Lower leg skin (tissue), 4 donors: ENCODE data around the gene CNRIP1. TPM values are rescaled to one million over a fixed set of nuclear protein-coding genes. Genes with fewer than 3 reads are reported as not detected.

Experiments used
- DNase-seq, 2 donors: peaks; one replicate each; pipeline ENCODE4 v3.0.0-alpha.2; 2019; ENCODE audit warnings: low spot score in 2 of 2
- H3K4me3 ChIP-seq: fragments of 200-600 bp; sonication (generic); 2 replicates; pipeline ENCODE4 v1.5.1; 2017; ENCODE audit warnings: mild to moderate bottlenecking, low read depth; ENCODE audit not compliant: poor library complexity, severe bottlenecking
- CTCF ChIP-seq, 3 donors: fragments of 450-650 bp; IDR thresholded peaks; one replicate each; pipeline ENCODE4 v1.5.1; 2016; ENCODE audit warnings: antibody characterized with exemption in 3 of 3, mild to moderate bottlenecking in 3 of 3, moderate library complexity in 2 of 3
- POLR2A ChIP-seq, 2 donors: fragments of 450-650 bp; IDR thresholded peaks; one replicate each; pipeline ENCODE4 v1.6.1; 2016 to 2017; ENCODE audit warnings: antibody characterized with exemption in 2 of 2, mild to moderate bottlenecking in 1 of 2, moderate library complexity in 1 of 2
- WGBS, 2 donors: methylation state at CpG; one replicate each; pipeline ENCODE4 v1.1.5; 2018; 5-methylcytosine and 5-hydroxymethylcytosine counted together
- intact Hi-C: fragments of 100-400 bp; cut with DNase I; formaldehyde crosslinking; loops from one replicate; pipeline ENCODE4 v1.15.0; 2023; ENCODE audit warnings: low total_unique reads
- total RNA-seq, 4 donors: library from RNA; depleted of rRNA; stranded (reverse); fragments of >200 nt; gene quantifications; one replicate each; pipeline ENCODE4 v1.1.0, GENCODE V29; 2016

The CNRIP1 gene
- total RNA-seq, 4 donors from 2014 or later = 5.7 to 12.8 (median 7.8) TPM

- WGBS, 2 donors = 90 to 95% methylated on average over 1 of the region's 1 CpG
- DNase-seq = no peak
- TF ChIP-seq CTCF (IDR thresholded peaks at IDR 0.05) = no peak
- TF ChIP-seq POLR2A (IDR thresholded peaks at IDR 0.05) = no peak
- intact Hi-C loops = no loop called here
- no peak overlapping the region for H3K4me3 ChIP-seq
Measured at GRCh38 chr2:68266655-68267054, 53.1 kb downstream of the CNRIP1 start.

- 95 to 96% methylated on average over 2 of the region's 2 CpGs for WGBS, 2 donors
- no peak for DNase-seq
Measured at GRCh38 chr2:68263632-68264031, 56.1 kb downstream of the CNRIP1 start.

GRCh38 chr2:68258851-68259250 lies 60.9 kb downstream of the CNRIP1 start:
- 98% methylated on average over 2 of the region's 2 CpGs for WGBS, 2 donors
- DNase-seq = no peak
- H3K4me3 ChIP-seq = no peak overlapping the region
- intact Hi-C loops = no loop called here
- TF ChIP-seq POLR2A (IDR thresholded peaks at IDR 0.05) (no peak), CTCF (IDR thresholded peaks at IDR 0.05) (no peak)

More at GRCh38 chr2:68263632-68264031, 56.1 kb downstream of the CNRIP1 start:
- TF ChIP-seq CTCF (IDR thresholded peaks at IDR 0.05) (no peak), POLR2A (IDR thresholded peaks at IDR 0.05) (no peak)
- intact Hi-C loops = no loop called here
- no peak overlapping the region for H3K4me3 ChIP-seq

GRCh38 chr2:68256093-68256450 lies 63.7 kb downstream of the CNRIP1 start:
- H3K4me3 ChIP-seq = no peak overlapping the region
- WGBS, 2 donors = 62 to 73% methylated on average over 1 of the region's 1 CpG
- no peak for TF ChIP-seq CTCF (IDR thresholded peaks at IDR 0.05)
- no peak for TF ChIP-seq POLR2A (IDR thresholded peaks at IDR 0.05)
- intact Hi-C loops = no loop called here
- DNase-seq = no peak

- no peak for DNase-seq
- TF ChIP-seq CTCF (IDR thresholded peaks at IDR 0.05) (no peak), POLR2A (IDR thresholded peaks at IDR 0.05) (no peak)
- intact Hi-C loops = no loop called here
- 0% methylated on average over 15 of the region's 15 CpGs for WGBS, 2 donors
- peak overlapping the region; percentile 84 for H3K4me3 ChIP-seq
Measured at GRCh38 chr2:68253219-68254068, 66.3 kb downstream of the CNRIP1 start.
